DMS79 (cell line): ENCODE results near the gene GGACT.
"Not testable (repeated sequence)": the region's sequence is repeated elsewhere in the genome, so short reads cannot be mapped to it uniquely, and the experiment has no call there.

Experiments
- DNase-seq: peaks from one replicate; lab custom pipeline; 2025; lab: John Stamatoyannopoulos, UW

GGACT gene

DNA sequence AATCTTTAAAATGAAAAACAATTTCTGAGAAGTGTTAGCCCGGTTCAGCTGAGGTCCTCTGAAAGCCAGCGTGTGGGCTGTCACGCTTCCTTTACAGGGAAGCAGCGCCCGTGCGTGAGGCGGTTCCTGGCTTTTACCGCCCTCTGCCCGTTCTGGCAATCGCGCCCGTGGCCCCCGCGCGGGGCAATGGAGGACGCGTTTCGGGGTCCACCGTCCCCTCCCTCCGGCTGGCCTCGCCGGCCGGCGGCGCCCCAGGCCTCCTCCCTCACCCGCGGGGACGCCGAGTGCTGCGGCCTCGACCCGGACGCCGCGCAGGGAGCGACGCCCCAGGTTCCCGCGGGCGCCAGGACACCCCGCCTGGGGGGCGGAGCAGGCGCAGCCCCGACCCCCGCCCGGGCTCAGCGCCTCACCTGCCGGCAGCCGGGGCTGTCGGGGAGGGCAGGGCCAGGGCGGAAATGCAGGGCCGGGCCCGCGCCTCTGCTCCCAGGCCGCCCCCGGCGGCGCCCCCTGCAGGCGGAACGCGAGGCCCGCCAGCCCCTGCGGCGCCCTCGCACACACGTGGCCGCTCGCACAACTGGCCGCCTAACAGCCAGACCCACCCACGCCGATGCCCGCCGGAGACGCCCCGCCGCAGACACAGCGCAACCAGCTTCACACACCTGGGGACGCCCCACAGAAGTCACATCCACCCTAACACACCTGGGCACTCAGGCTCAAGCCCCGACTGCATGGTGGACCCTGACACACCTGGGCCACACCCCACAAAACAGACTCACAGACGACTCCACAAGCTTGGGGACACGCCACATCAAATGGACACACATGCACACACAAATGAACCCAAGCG, at the start of gene GGACT:
GGACT (minus strand) TSS at position 459 of the 847 bp plus-strand sequence. CDS start 56,198 bp downstream, outside the sequence.
- DNase-seq, result peak; percentile 35

DNA sequence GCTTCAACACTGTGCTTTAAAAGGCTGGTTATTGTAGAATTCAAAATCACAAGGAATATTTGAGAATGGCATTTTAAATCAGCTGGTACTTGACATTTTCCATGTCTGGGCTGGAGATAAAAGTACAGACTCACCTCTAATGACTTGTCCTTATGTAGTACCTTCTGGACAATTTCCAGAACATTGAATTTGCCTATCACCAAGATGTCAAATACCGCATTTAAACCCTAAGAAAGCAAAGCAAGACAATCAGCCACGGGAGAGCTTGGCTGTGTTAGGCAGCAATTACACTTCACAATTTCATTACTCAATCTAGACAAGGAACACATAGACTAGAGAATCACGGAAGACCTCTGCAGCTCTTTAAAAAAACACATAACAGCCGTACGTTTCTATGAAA, 49.2 kb upstream of the GGACT start:
- no peak for DNase-seq

DNA sequence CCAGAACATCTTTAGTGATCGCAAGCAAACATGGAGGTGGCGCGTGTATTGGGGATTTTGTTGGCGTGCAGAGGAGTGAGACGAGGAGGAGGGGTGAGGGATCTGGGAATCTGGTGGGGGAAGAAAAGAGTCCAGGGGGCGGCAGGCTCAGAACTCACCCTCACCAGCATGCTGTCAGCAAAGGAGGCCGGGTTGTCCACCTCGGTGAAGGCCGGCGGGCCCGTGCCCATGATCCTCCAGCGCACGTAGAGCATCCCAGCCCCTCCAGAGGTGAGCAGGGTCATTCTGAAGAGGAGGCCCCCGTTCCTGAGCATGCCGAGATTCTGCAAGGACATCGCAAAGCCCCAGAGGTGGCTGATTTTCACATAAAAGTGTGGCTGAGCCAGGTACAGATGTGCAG, 48.8 kb upstream of the GGACT start:
- no peak for DNase-seq

DNA sequence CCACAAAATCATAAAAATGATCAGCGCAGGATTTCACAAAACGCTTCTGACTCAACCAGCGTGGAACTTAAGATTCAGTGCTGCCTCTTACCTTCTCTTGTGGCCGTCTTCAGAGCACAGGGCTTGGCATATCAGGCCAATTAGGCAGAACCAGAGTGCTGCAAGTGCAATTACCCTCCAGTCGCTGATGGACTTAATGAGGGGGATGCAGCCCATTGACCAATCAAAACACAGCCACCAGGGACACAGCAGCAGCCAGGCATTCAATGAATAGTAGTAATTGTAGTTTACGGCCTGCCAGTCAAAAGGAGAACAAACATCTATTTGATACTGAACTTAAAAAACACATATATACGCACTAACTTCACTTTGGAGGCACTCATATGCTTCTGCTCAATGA, 47.9 kb upstream of the GGACT start:
- DNase-seq, result peak; percentile 48

DNA sequence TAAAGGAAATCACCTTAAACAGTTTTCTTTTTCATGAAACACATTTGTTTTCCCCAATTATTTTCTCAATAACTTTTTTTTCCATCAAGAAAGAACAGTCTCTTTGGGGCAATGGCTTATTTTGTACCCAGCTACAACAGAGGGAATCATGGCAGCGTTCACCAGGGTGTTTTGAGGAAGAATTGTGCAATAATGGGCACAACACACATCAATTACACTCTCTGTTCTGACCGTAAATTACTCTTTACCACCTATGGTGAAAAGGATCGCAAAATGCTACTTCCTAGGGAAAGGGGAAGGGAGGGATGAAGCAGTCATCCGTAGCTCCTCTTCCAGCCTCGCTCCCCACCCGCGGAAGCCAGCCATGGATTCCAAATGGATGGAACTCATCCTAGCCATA, 47.4 kb upstream of the GGACT start:
- no peak for DNase-seq

DNA sequence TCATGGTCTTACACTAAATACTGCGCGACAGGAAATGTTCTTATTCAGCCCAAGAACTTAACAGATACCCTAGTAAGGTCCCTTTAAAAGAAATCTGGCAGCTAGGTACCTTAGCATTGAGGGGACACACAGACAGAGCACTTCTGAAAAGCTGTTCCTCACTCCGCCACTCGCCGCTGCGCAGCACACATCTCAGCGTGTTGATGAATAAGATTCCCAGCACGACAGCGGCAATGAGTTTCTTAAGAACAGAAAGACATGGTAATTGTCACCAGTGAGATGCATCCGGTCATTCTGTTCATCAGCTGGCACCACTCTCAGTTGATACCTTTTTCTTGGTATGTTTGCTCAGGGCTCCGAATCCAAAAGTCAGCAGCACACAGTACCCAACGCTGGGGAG, 46.1 kb upstream of the GGACT start:
- no peak for DNase-seq

DNA sequence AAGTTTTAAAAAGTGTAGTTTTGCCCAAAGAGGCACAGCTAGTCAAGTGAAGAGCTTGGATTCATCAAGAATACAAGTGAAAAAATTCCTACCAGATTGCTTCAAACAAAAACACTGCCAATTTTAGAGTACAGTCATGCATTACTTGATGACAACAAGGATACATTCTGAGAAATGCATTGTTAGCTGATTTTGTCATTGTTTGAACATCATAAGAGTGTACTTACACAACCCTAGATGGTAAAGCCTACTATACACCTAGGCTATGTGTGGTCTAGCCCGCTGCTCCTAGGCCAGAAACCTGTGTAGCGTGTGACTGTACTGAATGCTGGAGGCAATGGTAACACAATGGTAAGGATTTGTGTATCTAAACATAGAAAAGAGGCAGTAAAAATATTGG, 44.9 kb upstream of the GGACT start:
- DNase-seq, result no peak

DNA sequence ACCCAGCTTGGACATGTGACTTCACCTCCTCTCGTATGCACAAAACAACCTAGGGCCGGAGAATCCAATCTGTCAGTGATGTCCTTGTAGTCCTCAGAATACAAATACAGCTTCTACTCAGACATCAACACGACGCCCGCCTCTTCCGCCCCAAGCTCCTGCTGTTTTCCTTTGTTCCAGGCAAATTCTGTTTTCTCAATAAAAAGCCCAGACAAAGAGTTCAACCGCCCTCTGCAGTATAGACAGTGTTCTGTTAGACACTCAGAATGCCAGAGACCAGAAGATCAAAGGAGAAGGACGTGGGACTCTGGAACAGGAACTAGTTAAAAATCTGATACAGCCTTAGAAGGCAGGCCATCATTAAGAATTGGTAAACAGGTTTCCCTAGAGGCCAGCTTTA, 42.0 kb upstream of the GGACT start:
- no peak for DNase-seq

DNA sequence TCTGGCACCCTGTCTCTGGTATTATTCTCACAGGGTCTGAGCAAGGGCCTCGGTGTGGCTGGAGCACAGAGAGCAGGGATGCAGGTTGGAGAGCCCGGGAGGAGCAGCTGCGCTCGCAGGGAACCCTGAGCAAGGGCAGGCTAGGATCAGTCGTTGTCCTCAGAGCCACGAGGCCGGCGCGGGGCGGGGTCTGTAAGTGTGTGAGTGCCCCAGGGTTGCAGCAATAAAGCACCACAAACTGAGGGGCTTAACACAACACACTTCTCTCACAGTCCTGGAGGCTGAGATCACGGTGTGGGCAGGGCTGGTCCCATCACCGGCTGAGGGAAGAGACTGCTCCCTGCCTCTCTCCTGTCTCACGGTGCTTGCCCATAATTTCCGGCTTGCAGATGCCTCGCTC, 38.5 kb upstream of the GGACT start:
- DNase-seq, result no peak

DNA sequence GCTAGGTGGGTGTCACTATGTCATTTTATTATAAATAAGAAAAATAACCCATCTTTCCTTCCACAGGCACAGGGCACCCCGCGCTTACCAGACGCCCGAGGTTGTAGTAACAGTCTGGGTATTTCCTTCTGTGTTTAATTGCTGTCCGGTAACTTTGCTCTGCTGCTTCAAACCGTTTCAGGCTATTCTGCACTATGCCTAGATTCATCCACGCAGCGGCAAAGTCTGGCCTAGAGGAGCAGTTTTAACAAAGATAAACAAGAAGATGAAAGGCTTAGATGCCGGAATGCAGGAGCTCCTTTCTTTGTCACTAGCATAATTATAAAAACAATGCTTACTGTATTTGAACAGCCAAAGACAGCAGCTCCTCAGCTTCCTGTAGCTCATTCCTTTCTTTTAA, 36.9 kb upstream of the GGACT start:
- DNase-seq, result no peak

DNA sequence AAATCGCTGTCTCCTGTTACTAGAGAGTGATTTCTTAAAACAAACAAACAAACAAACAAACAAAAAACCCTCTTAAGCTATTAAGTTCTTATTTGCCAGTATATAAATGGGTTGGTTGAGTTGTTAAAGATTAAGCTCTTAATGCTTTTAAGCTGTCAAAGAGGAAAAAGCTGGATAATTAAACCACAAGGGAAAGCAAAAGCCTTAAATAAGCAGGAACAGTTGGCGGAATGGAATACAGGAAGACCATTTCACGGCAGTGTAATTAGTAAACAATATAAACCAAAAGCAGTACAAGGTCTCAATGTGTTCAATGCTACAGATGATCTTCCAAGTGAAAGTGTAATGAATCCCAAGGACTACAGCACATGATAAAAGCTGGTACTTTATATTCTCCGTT, 32.2 kb upstream of the GGACT start:
- no peak for DNase-seq

DNA sequence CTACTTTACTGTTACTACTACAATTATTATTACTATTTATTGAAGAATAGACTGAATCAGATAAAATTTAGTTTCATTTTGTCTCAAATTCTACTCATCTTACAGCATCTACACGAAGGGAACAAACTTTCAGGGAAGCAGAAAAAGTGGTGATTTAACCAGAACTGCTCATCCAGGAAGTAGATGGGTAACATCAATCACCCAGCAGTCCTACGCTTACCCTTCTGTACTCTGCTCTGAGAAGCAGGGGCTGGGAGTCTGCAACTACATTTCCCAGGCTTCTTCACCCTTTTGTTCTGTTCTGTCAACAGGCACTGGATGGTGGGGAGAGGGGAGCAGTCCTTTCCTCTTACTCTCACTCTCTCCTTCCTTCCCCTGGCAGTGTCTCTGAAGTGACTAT, 31.4 kb upstream of the GGACT start:
- DNase-seq, result no peak

DNA sequence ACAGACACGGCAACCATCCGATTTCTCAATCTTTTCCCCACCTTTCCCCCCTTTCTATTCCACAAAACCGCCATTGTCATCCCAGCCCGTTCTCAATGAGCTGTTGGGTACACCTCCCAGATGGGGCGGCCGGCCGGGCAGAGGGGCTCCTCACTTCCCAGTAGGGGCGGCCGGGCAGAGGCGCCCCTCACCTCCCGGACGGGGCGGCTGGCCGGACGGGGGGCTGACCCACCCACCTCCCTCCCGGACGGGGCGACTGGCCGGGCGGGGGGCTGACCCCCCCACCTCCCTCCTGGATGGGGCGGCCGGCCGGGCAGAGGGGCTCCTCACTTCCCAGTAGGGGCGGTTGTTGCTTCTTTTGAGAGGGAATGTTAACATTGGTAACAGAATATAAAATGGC, 30.3 kb upstream of the GGACT start:
- DNase-seq, result not testable (repeated sequence)

DNA sequence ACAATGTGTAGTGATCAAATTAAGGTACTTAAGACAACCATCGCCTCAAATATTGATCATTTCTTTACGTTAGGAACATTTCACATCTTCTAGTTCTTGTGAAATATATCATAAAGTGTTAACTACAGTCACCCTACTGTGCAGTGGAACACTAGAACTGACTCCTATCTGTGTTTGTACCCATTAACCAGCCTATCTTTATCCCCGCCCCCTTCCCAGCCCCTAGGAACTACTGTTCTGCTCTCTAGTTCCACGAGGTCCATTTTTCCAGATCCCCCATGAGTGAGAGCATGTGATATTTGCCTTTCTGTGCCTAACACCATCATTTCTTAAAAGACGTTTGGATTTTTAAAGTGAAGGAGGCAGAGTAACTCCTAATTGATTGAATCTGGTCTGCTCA, 24.4 kb upstream of the GGACT start:
- no peak for DNase-seq

DNA sequence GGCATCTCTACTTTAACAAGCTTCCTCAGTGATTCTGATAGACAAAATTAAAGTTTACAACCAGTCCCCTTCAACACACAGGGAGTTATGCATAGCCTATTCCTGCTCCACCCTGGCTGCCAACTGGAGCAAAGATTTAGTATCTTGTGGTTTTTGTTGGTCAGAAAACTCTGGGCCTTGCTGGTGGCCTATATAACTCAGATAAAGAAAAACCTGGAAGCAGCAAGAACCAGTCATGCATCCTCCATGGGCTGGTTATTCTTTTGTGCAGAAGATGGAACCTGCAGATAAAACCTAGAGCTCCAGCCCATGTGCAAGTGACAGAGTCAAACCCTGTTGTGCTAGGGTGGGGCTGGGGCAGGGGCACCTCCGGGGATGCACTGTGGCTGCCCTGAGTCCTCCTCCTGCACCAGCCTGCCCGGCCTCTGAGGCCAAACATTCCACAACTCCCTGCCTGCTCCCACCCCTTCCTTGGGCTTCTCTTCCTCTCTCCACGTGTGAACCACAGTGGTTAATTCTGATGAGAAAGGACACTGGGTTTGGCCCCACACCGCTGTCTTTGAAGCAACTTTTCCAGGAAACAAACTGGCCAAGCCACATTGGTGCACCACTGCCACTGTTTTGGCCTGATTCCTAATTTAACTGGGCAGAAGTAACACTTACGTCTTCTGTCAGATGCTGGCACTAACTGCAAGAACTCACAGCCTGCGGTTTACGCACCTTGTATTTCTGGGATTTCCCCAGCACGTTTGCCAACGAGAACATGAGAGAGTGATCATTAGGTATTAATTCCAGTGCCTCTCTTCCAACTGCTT, 23.3 kb upstream of the GGACT start:
- no peak for DNase-seq

DNA sequence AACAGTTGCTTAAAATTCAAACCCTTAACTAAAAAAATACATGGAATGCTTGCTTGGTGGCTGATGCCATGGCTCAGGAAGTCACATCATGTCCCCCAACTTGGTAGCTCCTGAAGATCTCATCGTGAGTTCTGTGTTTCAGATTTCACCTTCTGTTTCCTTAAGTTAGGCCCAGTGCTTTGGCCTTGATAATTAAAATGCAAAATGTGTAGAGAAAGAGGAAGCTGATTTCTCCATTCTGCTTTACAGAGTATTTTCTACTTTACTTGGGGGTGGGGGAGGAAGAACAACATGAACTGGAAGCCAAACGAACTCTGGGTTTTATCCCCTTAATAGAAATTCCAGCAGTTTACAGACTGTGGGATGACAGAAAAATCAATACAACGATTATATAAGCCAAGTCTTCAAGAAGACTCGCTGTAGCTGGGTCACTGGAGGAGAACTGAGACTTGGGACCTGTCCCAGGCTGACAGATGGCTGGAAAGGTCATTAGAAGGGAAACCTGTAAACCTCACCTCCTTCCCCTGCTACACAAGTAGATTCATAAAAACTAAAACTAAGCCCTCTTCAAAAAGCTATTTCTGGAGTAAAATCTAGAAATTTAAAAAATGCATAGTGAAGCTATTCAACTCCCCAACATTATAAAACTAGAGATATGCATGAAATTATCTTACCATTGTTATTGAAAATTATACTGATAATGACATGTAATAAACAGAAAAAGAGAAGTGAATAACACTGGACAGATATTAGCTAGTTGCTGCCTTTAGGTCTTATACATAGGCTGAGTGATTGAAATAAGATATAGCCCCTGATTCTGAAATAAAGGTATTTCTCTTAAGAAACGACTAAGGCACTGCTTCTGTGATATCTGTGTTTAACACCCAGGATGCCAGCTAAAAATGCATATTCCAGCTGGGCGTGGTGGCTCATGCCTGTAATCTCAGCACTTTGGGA, 22.1 kb upstream of the GGACT start:
- DNase-seq, result no peak

DNA sequence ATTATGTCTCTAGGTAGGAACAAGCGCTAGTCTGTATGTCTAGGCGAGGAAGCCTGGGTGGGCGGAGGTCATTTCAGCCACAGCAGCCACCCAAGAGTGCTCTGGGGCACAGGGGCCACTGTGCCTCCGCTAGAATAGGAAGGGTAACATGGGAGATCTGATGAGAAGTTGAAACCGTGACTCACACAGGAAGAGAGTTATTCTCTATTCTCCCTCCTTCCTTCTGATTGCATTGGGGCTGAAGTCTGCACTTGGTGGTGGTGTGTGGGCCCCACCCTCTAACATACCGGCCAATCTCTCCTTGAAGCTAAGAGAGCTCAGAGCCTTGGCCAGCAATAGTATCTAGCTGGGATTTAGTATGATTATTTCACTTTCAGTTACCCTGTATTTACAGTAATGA, 20.3 kb upstream of the GGACT start:
- DNase-seq, result no peak

DNA sequence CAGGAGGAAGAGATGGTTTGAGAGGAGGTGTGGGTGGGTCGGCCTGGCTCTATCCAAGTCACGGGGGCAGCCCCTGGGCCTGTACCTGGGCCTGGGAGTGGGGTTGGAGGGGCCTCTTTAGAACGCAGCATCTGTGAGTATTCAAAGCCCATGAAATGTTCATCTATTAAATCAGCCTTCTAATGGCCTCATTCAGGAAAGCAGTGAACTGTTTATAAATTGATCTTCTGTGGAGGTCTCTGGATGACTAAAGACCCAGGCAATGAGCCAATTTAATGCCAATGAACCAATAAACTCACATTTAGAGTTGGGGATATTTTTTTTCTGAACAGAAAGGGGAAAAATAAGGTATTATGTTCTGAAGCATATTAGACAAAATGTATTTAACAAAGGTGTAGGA, 19.9 kb upstream of the GGACT start:
- DNase-seq, result no peak

DNA sequence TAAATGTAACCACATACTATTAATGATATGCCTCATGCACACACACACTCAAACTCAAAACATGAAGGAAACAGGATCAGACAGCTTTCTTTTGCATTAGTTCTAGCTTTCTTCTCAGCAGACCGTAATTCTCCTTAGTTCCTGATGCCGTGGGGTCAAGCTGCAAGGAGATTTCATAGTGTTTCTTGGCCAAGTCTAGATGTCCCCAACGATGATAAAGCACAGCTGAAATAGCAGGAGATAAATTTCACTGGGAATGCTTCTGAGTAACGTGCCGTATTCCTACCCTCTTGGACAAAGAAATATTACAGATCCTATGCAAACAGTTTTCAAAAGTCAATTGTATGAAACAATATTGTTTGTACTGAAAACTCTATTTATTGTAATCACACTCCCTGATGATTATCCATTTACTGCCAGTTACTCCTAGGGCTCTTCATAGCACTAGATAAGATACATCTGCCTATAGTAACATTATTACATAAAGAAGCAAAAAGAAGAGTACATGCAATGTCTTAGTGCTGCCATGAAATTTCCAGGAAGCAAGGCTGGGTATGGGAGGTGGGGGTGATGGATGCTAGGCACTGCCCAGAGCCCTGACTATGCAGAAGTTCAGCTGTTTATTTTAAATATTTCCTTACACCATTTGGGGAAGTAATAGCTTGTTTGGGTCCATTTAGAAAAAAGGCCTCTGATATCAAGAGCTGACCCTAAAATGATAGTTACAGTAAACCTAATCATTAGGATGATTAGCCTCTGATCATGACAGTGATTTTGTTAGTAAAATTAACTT, 16.5 kb upstream of the GGACT start:
- DNase-seq, result no peak

DNA sequence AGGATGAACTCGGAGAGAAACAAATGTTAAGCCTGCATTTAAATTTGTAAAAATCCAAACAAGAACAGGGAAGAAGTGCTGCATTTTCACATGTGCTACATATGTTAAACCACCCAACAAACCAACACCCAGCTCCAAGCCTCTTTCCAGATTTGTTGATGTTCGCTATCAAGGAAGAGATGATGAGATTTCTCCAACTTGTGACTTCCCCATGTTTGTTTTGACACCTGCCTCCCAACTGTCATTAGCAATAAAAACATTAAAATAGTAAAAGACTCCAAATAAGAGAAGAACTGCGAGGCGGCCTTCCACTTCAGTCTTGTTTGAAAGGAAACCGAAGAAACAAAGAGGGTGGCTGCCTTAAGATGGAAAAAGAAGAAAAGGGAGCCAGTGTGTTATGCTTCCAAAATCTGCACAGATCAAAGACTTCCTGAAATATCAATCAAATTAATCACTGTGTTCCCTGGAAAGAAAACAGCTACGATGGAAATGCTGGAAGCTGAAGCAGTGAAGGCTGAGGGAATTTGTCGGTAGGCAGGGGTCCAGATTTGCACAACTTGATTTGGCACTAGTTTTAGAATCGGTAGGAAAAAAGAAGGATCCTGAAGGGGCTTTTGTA, 14.0 kb upstream of the GGACT start:
- DNase-seq, result no peak

DNA sequence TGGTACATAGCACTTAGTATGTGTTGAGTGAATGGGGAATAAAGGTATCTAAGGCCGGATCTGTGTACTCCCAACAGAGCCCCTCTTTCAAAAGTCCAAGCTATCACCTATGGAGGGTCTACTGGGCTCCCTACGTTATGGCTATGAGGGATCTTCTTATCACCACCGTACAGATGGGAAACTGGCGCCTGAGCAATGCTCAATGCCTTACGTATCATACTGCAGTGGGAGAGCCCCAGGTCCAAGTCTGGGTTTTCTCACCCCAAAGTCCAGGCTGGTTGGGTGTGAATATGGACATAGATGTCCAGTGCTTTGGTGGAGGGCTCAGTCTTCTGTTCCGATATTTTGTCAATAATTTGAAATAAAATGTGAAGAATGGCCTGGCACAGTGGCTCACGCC, 13.1 kb upstream of the GGACT start:
- no peak for DNase-seq
